Neural progenitor cell (in vitro differentiated cells): ENCODE results near the gene NPIPB2. TPM values are rescaled to one million over a fixed set of nuclear protein-coding genes. Genes with fewer than 3 reads are reported as not detected.

Experiments used
- DNase-seq: peaks from one replicate; pipeline ENCODE4 v3.0.0-alpha.2; 2016; ENCODE audit warnings: low spot score
- H2AFZ ChIP-seq: fragments of 200-600 bp; sonication (generic); replicated peaks from 2 replicates; pipeline ENCODE4 v1.6.1; 2016; ENCODE audit warnings: antibody characterized with exemption
- H3F3A ChIP-seq: fragments of 200-600 bp; sonication (generic); 2 replicates; pipeline ENCODE4 v1.6.1; 2016; ENCODE audit warnings: antibody characterized with exemption, low read depth
- H3K27ac ChIP-seq: fragments of 200-600 bp; sonication (generic); 2 replicates; pipeline ENCODE4 v1.5.1; 2016; ENCODE audit warnings: mild to moderate bottlenecking
- H3K27me3 ChIP-seq: fragments of 200-600 bp; sonication (generic); 2 replicates; pipeline ENCODE4 v1.6.1; 2016; ENCODE audit warnings: mild to moderate bottlenecking, moderate library complexity
- H3K36me3 ChIP-seq: fragments of 200-600 bp; sonication (generic); 2 replicates; pipeline ENCODE4 v1.5.1; 2016
- H3K4me1 ChIP-seq: fragments of 200-600 bp; sonication (generic); 2 replicates; pipeline ENCODE4 v1.6.1; 2016; ENCODE audit warnings: mixed run types
- H3K4me2 ChIP-seq: fragments of 200-600 bp; sonication (generic); 2 replicates; pipeline ENCODE4 v1.6.1; 2016
- H3K4me3 ChIP-seq: fragments of 200-600 bp; sonication (generic); 2 replicates; pipeline ENCODE4 v1.5.1; 2016
- H3K79me2 ChIP-seq: fragments of 200-600 bp; sonication (generic); 2 replicates; pipeline ENCODE4 v1.6.1; 2016; ENCODE audit warnings: low read depth
- H3K9ac ChIP-seq: fragments of 200-600 bp; sonication (generic); 2 replicates; pipeline ENCODE4 v1.6.1; 2016
- H3K9me3 ChIP-seq: fragments of 200-600 bp; sonication (generic); 2 replicates; pipeline ENCODE4 v1.5.1; 2016; ENCODE audit warnings: low read depth
- H4K20me1 ChIP-seq: fragments of 200-600 bp; sonication (generic); 2 replicates; pipeline ENCODE4 v1.6.1; 2016; ENCODE audit warnings: low read depth
- H3K27ac Mint-ChIP-seq: 3 replicates; pipeline ENCODE4 v1.8.0; 2021; ENCODE audit warnings: mixed read lengths
- H3K27me3 Mint-ChIP-seq: 2 replicates; pipeline ENCODE4 v1.8.0; 2022; ENCODE audit warnings: low read depth, mild to moderate bottlenecking, inconsistent platforms, moderate library complexity, mixed read lengths; ENCODE audit not compliant: insufficient read depth
- H3K36me3 Mint-ChIP-seq: 3 replicates; pipeline ENCODE4 v1.8.0; 2021; ENCODE audit warnings: mixed read lengths
- H3K4me1 Mint-ChIP-seq: 3 replicates; pipeline ENCODE4 v1.8.0; 2021; ENCODE audit warnings: mixed read lengths
- H3K4me3 Mint-ChIP-seq: 3 replicates; pipeline ENCODE4 v1.8.0; 2021; ENCODE audit warnings: mild to moderate bottlenecking, moderate library complexity, mixed read lengths
- H3K9me3 Mint-ChIP-seq: 3 replicates; pipeline ENCODE4 v1.8.0; 2020; ENCODE audit warnings: mixed read lengths
- EZH2 ChIP-seq: fragments of 200-600 bp; sonication (generic); IDR thresholded peaks from 2 replicates; pipeline ENCODE4 v1.6.1; 2017; ENCODE audit warnings: antibody characterized with exemption, mild to moderate bottlenecking, moderate library complexity
- EZH2phosphoT487 ChIP-seq: fragments of 200-600 bp; sonication (generic); IDR thresholded peaks from 2 replicates; pipeline ENCODE4 v1.6.1; 2017; ENCODE audit warnings: antibody characterized with exemption
- total RNA-seq: library from RNA; depleted of rRNA; stranded (reverse); fragments of >200 nt; gene quantifications from 2 replicates; pipeline ENCODE4 v1.2.3, GENCODE V29; 2015; ENCODE audit warnings: low replicate concordance
- TF ChIP-seq, protein P1 (sequence below): fragments of 200-600 bp; sonication (generic); IDR thresholded peaks from 2 replicates; pipeline ENCODE4 v1.5.1; 2017; ENCODE audit warnings: antibody characterized with exemption, mild to moderate bottlenecking

NPIPB2 gene
- total RNA-seq, 1 donor from 2014 or later, result 7.3 TPM

DNA sequence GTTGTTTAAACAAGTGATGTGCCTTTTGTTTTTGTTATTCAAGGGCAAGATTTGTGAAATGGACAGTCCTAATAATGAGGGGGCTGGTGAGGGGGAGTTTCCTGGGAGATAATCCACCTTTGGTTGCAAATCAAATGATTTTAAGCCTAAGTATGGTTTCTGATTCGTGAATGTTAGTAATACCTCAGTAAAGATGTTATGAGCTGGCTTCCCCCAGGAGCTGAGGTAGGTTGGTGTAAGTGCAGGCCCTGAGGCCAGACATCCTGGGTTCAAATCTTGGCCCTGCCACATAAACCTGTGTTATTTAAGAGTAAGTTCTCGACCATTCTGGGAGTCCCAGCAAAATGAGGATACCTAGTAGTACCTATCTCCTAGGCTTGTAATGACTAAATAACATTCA lies 36.2 kb upstream of the NPIPB2 start:
- no peak overlapping the region for H3K9ac ChIP-seq
- no peaks in the 10 kb centered on the region for H3K36me3 ChIP-seq
- H3K27ac ChIP-seq, result no peak overlapping the region
- no peaks in the 10 kb centered on the region for H3K27me3 ChIP-seq
- peak overlapping the region; percentile 59 for H3K27ac Mint-ChIP-seq
- no peak for TF ChIP-seq EZH2
- TF ChIP-seq EZH2phosphoT487, result no peak
- TF ChIP-seq, protein P1, sequence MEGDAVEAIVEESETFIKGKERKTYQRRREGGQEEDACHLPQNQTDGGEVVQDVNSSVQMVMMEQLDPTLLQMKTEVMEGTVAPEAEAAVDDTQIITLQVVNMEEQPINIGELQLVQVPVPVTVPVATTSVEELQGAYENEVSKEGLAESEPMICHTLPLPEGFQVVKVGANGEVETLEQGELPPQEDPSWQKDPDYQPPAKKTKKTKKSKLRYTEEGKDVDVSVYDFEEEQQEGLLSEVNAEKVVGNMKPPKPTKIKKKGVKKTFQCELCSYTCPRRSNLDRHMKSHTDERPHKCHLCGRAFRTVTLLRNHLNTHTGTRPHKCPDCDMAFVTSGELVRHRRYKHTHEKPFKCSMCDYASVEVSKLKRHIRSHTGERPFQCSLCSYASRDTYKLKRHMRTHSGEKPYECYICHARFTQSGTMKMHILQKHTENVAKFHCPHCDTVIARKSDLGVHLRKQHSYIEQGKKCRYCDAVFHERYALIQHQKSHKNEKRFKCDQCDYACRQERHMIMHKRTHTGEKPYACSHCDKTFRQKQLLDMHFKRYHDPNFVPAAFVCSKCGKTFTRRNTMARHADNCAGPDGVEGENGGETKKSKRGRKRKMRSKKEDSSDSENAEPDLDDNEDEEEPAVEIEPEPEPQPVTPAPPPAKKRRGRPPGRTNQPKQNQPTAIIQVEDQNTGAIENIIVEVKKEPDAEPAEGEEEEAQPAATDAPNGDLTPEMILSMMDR, result no peak
- no peak for DNase-seq
- H3K27me3 Mint-ChIP-seq, result peaks cover 2% of the 10 kb centered on the region
- no peak overlapping the region for H2AFZ ChIP-seq
- H3K79me2 ChIP-seq, result peaks cover 24% of the 10 kb centered on the region
- peaks cover 26% of the 10 kb centered on the region for H3K4me1 Mint-ChIP-seq
- peaks cover 2% of the 10 kb centered on the region for H4K20me1 ChIP-seq
- peak overlapping the region; percentile 91 for H3K4me2 ChIP-seq
- peaks cover 9% of the 10 kb centered on the region for H3K4me1 ChIP-seq
- H3F3A ChIP-seq, result peaks cover 10% of the 10 kb centered on the region
- H3K4me3 ChIP-seq, result peak overlapping the region; percentile 100
- H3K9me3 Mint-ChIP-seq, result no peaks in the 10 kb centered on the region
- peak overlapping the region; percentile 87 for H3K4me3 Mint-ChIP-seq
- H3K36me3 Mint-ChIP-seq, result no peaks in the 10 kb centered on the region
- no peaks in the 10 kb centered on the region for H3K9me3 ChIP-seq

DNA sequence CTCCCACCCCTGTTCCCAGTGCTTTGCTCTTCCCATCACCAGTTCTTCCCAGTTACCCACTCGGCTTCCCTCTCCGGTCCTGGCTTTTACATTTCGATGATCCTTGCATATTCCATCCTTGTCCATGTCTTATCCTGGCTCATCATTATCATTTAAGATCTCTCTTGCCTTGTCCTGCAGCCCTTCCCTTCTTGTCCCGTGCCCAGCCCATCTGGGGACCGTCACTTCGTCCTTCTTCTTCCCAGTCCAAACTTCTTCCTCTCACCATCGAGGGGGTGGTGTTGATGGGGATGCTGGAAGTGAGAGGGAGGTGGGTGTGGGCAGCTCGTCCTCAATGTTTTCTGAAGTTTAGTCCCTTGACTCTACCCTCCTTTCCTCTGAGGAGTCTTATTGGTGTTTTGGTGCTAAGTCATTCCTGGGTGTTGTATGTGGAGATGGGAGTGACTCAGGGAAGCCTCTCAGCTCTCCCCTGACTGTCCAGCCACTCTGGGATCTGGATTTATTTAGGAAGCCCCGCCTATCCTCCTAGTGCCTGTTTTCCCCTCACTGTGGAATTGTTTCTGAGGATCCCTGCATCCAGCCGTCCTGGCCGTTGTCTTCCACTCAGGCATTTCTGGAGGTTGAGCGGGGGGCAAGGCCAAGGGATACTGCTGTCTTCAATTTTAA lies 35.7 kb upstream of the NPIPB2 start:
- Mint-ChIP-seq H3K4me3 (peak overlapping the region; percentile 87), H3K27me3 (peaks cover 2% of the 10 kb centered on the region), H3K27ac (no peak overlapping the region), H3K9me3 (no peaks in the 10 kb centered on the region), H3K4me1 (peaks cover 26% of the 10 kb centered on the region), H3K36me3 (no peaks in the 10 kb centered on the region)
- Histone ChIP-seq H2AFZ (peak overlapping the region; percentile 88), H3K4me2 (peak overlapping the region; percentile 91), H3K9ac (peak overlapping the region; percentile 71), H3K36me3 (no peaks in the 10 kb centered on the region), H3K4me1 (peaks cover 9% of the 10 kb centered on the region), H4K20me1 (peaks cover 2% of the 10 kb centered on the region), H3K9me3 (no peaks in the 10 kb centered on the region), H3K79me2 (peaks cover 24% of the 10 kb centered on the region), H3F3A (peaks cover 10% of the 10 kb centered on the region), H3K27me3 (no peaks in the 10 kb centered on the region), H3K27ac (no peak overlapping the region), H3K4me3 (peak overlapping the region; percentile 100)
- DNase-seq, result peak; percentile 26
- TF ChIP-seq, protein P1, result no peak
- TF ChIP-seq EZH2, result no peak
- no peak for TF ChIP-seq EZH2phosphoT487

DNA sequence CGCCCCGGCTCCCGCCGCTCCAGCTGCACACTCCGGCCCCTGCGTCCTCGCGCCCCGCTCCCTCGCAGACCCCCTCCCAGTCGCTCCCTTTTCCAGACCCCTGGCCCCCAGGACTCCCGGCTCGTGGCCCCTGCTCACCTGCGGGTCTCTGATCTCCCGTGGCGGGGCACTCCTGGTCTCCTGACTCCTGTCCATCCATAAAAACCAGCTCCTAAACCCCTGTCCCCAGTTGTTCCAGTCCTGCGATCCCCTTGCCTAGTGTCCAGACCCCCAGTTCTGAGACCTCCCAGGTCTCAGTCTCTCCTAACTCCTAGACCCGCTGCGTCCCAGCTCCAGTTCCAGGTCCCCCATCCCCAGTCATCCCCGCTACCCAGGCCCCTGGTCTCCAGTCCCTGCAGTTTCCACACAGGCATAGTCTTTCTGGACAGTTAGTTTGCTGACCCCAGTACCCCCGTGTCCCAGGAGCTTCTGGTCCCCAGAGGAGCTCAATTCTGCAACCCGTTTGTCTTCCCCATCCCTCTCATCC lies 35.1 kb upstream of the NPIPB2 start:
- Mint-ChIP-seq H3K27me3 (peaks cover 2% of the 10 kb centered on the region), H3K9me3 (no peaks in the 10 kb centered on the region), H3K27ac (peak overlapping the region; percentile 50), H3K4me1 (peaks cover 26% of the 10 kb centered on the region), H3K4me3 (peak overlapping the region; percentile 87), H3K36me3 (no peaks in the 10 kb centered on the region)
- H3K27ac ChIP-seq, result no peak overlapping the region
- no peaks in the 10 kb centered on the region for H3K27me3 ChIP-seq
- peak overlapping the region; percentile 91 for H3K4me2 ChIP-seq
- H4K20me1 ChIP-seq, result peaks cover 2% of the 10 kb centered on the region
- H3F3A ChIP-seq, result peaks cover 10% of the 10 kb centered on the region
- peaks cover 9% of the 10 kb centered on the region for H3K4me1 ChIP-seq
- TF ChIP-seq EZH2phosphoT487, result no peak
- TF ChIP-seq EZH2, result no peak
- TF ChIP-seq, protein P1, result no peak
- H3K36me3 ChIP-seq, result no peaks in the 10 kb centered on the region
- peak; percentile 35 for DNase-seq
- H3K4me3 ChIP-seq, result peak overlapping the region; percentile 100
- H3K9ac ChIP-seq, result peak overlapping the region; percentile 71
- peak overlapping the region; percentile 88 for H2AFZ ChIP-seq
- no peaks in the 10 kb centered on the region for H3K9me3 ChIP-seq
- H3K79me2 ChIP-seq, result peaks cover 24% of the 10 kb centered on the region
